ENCODE results near the gene EBI3.

GRCh38 chr19:4185413-4186086 lies 43.8 kb upstream of the EBI3 start:
- TF ChIP-seq, protein P1, sequence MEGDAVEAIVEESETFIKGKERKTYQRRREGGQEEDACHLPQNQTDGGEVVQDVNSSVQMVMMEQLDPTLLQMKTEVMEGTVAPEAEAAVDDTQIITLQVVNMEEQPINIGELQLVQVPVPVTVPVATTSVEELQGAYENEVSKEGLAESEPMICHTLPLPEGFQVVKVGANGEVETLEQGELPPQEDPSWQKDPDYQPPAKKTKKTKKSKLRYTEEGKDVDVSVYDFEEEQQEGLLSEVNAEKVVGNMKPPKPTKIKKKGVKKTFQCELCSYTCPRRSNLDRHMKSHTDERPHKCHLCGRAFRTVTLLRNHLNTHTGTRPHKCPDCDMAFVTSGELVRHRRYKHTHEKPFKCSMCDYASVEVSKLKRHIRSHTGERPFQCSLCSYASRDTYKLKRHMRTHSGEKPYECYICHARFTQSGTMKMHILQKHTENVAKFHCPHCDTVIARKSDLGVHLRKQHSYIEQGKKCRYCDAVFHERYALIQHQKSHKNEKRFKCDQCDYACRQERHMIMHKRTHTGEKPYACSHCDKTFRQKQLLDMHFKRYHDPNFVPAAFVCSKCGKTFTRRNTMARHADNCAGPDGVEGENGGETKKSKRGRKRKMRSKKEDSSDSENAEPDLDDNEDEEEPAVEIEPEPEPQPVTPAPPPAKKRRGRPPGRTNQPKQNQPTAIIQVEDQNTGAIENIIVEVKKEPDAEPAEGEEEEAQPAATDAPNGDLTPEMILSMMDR (IDR thresholded peaks at IDR 0.05), result no peak
- no peak for TF ChIP-seq POLR2A (IDR thresholded peaks at IDR 0.05)

Data from heart left ventricle (tissue), 13 donors.